GM19372 (cell line): ENCODE results near the gene TRMT1.
A peak's percentile ranks its signal among the peaks of the same experiment; 100 is the strongest.
"Not testable (repeated sequence)": the region's sequence is repeated elsewhere in the genome, so short reads cannot be mapped to it uniquely, and the experiment has no call there.

Source experiments
- ATAC-seq: cut with Tn5 transposase; IDR thresholded peaks from one replicate; pipeline ENCODE4 v1.9.1; 2021; ENCODE audit warnings: mild to moderate bottlenecking, low read depth, moderate library complexity; ENCODE audit not compliant: unreplicated experiment

The TRMT1 gene

DNA sequence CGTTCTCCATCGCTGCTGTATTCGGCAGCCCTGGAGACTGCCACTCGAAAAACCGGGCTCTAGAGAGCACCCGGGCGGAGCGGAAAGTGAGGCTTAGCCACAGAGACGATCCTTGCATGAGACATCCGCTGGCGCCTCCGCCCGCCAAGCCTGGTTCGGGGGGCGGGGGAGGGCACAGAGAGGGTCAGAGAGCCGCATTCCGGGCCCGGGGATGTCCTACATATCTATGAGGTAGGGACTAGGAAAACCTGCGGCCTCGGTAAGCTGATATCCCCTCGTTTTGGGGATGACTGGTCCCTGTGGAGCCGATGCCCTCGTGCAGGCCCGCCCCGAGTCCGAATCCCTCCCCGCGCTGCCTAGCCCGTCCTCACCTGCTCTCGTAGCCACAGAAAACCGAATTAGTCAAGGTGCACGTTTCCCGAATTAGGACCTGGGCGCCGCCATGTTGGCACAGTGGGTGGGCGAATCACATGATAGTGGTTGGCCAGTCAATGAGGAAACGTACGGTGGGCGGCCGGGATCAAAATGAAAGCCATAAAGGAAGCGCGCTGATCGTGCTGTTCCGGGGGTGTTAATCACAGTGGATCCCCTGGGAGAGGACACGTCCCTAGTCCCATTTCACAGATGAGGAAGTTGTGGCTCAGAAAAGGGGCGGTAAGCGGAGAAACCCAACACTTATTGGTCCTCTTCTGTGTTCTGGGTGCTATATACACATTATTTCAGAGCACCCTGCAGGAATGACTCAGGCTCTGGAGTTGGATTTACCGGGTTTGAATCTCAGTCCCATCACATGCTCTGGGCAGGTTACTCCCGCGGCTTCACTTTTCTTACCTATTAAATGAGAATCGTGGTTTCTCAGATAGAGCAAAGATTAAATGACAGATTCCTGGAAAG, at the start of gene TRMT1:
TSS of gene TRMT1 (minus strand) at position 459 of the 894 bp plus-strand sequence. CDS start at position 118, 341 bp downstream.
- ATAC-seq = peak; percentile 36

DNA sequence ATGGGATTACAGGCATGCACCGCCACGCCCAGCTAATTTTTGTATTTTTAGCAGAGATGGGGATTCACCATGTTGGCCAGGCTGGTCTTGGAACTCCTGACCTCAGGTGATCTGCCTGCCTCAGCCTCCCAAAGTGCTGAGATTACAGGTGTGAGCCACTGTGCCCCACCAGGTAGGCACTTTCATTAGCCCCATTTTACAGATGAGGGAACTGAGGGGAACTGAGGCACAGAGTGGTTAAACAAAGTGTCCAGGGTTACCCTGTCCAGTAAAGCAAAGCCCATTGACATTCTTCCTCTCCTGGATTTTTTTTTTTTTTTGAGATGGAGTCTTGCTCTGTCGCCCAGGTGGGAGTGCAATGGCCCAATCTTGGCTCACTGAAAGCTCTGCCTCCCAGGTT, 49.6 kb upstream of the TRMT1 start:
- ATAC-seq = not testable (repeated sequence)

DNA sequence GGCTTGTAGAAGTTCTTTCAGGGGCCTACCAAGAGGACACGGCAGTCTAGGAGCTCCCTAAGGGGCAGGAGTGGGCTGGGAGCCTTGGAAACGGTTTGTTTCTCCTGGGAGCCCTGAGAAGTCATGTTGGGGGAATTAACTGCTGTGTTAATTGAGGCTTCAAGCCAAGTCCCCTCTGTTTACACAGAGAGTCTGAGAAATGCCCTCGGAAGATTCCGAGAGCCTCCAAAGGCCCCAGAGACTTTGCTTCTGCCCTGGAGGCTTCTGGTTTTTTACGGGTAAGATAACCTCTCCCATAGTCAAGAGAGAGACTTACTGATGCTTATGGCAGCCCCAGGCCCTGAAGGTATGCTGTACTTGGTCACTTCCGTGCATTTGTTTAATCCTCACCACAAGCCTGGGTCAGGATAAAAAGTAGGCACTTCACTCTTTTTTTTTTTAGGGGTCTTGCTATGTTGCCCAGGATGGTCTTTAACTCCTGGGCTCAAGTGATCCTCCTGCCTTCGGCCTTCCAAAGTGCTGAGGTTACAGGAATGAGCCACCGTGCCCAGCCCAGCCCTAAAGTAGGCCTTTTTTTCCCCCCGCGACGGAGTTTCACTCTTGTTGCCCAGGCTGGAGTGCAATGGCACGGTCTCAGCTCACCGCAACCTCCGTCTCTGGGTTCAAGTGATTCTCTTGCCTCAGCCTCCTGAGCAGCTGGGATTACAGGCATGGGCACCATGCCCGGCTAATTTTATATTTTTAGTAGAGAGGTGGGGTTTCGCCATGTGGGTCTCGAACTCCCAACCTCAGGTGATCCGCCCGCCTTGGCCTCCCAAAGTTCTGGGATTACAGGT, 48.8 kb upstream of the TRMT1 start:
- no peak for ATAC-seq

DNA sequence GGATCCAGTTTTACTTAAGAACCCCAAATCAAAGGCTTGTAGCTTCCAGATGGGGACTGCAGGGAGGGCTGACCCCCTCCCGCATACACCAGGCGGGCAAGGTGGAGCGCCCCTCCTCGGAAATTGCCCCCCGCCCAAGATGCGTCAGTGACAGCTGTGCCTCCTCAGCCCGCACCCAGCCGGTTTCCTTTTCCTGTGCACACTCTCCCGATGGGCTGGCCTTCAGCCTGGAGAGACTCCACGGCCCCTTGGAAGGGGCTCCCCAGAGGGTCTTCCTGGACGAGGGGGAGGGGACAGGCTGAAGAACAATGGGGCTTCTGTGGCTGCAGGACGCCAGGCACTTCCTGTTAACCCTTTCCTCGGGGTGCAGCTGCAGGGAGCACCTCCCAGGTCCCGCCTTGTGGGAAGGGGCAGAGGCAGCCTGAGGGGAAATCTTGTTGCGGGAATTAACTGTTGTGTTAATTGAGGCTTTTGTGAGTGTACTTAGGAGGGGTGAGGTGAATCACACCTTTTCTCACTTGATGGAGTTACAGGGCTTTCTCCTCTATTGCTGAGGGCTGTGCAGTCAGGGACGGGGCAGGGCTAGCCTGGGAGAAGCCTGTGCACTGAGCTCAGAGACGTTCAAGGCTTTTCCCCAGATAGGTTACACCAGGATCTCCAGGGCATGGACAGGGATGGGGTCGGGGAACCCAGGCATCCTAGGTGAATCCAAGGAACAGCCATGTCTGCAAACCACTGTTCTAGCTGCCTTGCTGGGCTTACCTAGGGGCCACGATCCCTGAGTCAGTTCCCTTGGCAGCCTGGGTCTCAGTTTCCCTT, 48.0 kb upstream of the TRMT1 start:
- ATAC-seq = no peak

DNA sequence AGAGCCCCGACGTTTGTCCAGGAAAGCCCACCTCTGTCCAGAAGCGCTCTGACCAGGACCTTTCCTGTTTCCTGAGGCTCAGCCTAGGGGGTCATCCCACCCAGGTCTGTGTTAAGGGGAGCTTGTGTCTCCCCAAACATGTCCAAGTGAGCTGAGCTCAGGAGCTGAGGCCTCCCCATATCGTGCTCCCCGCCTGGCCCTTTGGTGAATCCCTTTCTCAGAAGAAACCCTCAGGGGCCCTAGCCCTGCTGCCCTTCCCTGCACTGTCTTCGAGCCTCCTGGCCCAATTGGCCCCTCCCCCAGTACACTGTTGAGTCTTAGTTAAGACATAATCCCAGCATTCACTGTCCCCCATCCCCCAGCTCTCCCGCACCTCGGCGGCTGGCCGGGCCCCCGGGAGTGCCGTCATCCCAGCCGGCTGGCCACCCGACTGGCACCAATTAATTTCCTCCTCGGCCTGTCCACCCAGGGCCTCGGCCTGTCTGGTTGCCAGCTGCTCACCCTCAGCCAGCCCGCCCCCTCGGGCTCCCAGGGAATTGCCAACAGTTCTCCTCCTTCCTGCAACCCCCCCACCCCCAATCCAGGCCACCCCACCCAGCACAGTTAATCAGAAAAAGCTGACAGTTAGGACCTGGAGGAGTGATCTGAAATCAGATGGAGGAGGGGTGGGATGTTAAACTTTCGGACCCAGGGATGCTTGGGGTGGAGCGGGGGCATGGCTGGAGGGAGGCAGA, 47.2 kb upstream of the TRMT1 start:
- ATAC-seq = no peak

DNA sequence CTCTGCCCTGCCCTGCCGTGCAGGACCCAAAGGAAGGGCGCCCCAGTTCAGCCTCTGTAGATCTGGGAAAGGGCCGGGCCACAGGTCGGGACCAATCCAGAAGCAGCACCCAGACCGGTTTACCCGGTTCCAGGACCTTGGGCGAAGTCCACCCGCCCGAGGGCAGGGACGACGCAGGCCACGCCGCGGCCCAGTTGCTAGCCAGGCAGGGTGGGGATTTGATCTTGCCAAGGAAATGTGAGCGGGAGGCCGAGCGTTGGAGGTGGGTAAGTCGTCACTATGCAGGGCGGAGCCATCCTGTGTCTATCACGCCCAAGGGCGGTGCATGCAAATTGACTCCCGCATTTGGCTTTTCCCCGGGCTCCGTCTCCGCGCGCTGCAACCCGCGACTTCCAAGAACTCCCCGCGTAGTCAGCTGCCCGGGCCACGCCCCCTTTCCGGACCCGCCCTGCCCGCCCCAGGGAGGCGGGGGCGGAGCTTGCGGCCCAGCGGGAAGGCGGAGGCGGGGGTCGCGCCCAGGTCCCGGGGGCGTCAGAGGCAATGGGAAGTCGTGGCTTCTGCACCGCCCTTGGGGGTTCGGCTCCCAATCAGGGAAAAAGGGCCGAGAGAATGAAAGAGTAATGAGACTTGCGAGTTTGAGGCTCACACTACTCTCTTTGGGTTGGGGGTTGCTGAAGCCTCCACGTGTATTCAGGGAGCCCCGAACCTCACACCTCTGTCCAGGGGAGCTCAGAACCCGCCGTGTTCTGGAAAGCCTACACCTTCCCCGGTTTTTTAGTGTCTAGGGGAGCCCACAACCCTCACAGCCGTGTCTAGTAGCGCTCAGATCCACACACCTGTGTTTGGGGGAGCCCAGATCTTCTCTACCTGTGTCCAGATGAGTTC, 46.4 kb upstream of the TRMT1 start:
- ATAC-seq = no peak

DNA sequence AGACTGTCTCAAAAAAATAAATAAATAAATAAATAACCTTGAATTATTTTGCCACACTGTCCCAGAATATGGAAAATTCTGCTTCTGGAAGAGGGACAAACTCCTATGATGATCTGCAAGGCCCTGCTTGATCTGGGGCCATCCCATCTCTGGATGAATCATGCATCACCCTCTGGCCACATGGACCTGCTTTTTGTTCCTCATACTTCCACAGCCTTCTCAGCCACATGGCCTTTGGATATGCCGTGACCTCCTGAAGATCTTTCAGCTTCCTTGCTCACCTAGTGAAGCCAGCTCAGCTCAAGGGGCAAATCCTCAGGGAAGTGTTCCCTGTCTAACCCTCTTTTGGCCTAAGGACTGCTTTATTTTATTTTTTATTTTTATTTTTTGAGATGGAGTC, 44.0 kb upstream of the TRMT1 start:
- no peak for ATAC-seq

DNA sequence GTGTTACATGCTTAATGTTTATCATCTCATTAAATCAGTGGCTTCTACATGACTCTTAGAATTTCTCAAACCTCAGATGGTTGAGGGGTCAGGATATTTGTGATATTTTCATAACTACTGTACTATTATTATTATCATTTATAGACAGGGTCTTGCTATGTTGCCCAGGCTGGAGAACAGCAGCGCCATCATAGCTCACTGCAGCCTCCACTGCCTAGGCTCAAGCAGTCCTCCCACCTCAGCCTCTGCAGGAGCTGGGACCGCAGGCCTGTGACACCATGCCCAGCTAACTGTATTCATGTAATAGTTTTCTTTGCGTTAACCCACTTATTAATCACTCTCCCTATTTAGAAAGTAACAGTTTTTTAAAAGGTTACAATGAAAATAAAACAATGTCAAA, 43.2 kb upstream of the TRMT1 start:
- ATAC-seq = no peak

DNA sequence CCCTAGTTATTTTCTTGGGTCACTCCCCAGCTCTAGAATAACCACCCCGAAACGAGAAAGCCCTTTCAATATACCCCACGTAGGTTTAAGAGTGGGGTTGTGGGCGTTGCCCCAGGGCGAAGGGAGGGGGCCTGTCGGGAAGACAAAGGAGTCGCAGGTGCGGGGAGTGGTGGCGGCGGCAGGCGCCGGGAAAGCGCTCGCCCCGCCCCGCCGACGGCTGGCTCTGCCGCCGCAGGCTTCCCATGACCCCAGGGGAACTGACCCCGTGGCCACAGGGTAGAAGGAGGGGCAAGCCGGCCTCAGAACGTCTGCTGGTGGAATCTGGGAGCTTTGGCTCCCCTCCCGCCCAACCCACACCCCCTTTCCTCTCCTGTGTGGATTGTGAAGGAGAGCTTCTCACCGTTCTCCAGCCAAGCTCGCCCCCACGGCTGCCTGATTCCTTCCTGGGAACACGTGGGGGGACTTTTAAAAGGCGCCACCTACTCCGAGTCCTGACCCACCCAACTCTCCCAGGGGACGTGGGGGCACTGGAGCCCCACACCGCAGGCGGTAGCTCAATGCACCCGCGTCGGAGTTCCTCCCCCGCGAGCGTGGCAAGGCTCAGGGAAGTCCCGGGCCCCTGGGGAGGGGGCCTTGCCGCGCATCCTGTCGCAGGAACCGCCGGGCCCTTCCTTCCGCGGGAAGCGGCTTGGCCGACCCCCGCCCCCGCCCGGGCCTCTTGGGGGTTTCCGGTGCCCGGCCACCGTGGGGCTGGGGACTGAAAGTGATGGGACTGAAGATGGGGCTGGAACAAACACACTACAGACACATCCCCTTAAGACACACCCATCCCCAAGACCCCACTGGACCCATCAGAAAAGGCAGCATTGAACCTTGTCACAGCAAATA, 39.2 kb upstream of the TRMT1 start:
- ATAC-seq = no peak

DNA sequence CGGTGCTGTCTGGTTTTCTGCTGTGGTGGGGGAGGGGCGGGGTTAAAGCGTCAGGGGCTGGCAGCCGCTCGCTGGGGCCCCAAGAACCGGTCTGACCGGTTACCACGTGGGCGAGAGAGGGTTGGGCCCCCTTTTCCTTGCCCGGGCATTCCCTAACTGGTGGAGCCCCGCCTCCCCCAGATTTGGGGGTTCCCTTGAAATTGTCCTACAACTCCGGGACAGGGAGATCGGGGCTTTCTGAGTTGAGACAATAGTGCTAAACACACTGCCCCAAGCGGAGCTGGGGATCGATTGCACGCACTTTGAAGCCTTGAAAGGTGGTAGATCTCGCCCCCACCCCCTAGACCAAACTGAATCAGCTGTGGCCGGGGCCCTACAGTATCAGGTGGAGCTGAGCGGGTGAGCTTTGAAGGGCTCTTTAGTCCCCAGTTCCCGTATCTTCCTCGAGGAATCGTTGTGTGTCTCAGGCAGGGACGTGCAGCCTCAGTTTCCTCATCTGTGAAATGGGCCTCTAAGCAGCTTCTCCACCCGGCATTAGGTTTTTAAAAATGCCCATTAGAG, 38.5 kb upstream of the TRMT1 start:
- ATAC-seq = no peak

DNA sequence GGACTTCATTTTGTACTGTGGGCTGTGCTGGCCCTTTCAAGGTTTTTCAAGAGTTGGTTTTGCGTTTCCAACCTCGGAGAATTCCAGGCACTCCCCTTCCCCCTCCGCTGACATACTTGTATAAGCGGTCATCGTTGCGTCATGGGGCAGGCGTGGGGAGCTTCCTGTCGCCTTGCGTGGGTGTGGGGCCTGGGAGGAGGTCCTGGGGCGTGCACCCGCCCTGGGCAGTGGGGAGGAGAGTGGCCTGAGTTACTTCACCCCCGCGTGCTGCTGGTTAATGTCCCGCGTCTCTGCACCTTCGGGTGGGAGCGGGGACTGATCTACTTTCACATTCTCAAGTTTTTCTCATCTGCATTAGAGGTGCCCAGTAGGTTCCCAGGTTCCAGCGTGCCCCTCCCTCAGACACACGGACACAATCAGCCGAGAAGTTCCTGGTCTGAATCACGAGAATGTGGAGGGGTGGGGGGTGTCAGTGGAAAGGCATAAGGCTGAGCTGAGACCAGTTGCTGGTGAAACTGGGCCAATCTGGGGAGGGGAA, 37.8 kb upstream of the TRMT1 start:
- ATAC-seq = no peak

DNA sequence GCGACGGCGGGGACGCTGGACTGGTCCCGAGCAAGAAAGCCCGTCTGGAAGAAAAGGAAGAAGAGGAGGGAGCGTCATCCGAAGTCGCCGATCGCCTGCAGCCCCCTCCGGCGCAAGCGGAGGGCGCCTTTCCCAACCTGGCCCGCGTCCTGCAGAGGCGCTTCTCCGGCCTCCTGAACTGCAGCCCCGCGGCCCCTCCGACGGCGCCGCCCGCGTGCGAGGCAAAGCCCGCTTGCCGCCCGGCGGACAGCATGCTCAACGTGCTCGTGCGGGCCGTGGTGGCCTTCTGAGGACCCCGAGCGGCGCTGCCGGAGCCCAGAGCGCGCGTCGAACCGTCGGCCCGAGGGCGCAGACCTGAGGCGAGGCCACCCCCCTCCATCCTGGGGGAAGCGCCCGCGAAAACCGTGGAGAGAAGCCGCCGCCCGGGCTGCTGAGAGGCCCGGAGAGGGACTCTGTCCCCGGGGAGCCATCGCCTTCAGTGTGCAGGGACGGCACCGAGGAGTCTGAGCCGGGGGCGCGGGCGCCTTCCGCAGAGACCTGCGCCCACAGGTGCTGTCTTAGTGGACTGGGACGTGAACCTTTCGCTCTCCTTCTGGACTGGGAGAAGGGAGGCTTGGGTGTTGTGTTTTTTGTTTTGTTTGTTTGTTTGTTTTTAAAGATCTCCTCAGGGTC, 37.2 kb upstream of the TRMT1 start:
- no peak for ATAC-seq

DNA sequence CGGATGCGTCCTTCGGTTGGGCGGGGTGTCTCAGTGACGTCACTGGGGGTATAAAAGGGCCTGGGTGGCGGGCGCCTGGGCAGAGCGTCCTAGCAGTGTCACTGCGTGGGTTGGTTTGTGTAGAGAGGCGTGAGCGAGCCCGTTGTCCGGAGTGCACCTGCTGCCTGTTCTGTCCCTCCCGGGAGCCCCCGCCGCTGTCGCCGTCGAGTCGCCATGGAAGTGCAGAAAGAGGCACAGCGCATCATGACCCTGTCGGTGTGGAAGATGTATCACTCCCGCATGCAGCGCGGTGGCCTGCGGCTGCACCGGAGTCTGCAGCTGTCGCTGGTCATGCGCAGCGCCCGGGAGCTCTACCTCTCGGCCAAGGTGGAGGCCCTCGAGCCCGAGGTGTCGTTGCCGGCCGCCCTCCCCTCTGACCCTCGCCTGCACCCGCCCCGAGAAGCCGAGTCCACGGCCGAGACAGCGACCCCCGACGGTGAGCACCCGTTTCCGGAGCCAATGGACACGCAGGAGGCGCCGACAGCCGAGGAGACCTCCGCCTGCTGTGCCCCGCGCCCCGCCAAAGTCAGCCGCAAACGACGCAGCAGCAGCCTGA, 36.5 kb upstream of the TRMT1 start:
- ATAC-seq = peak; percentile 29

DNA sequence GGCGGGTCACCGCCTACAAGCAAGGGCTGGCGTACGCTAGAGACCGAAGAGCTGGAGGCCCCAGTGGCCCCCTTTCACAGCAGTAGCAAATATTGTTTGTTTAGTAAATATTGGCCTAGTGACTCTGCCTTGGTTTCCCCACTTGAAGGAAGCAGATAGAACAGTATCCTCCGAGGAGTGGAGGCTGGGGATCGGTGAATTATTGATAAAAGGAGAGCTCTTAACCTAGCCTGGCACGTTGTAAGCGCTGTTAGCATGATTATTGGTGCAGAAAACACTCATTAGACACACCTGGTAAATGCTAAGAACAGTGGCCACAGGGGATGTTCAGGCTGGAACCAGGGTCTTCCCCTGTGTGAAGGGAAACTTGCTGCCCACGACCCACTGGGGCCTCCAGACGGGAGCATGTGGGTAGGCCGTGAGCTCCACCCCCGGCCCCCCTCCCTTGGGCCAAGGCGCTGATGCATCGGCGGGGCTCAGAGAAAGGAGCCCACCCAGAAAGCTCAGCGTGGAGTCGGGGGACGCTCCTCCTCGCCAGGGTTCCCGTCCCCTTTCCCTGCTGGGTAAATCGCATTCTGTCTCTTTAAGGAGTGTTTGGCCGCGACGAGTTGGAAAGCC, 35.9 kb upstream of the TRMT1 start:
- ATAC-seq = peak; percentile 1

DNA sequence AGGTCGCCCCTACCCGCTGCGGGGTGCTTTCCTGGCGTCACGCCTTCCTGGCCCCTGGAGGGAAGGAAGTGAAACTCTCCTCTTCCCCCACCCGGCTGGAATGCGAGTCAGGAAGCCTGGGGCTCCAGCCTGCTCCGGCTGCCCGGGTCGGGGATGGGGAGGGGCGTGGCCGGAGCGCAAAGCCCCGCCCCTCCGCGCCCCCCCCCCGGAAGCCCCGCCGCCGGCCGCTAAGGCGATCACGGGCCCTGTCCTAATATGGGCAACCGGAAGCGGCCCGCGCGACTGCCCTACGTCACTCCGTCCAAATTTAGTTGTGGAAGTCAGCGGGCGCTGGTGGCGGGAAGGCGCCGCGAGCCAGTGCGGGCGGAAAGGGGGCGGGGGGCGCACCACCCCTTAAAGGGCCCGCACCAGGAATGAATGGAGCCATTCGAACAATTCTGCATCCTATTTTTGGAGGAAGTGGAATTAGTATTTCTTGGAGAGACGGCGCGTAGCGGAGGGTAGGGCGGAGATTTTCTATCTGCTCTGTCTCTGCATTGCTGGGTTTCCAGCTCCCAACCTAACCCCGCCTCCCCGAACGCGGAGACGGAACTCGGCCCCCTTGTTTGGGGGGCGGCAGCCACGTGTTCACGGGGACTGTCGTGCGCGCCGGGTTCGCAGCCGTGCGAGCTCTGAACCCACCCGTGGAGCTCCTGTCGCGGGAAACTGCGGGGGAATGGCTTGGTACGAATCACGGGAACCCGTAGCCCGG, 35.2 kb upstream of the TRMT1 start:
- ATAC-seq = peak; percentile 41
